Hematopoietic multipotent progenitor cell treated with erythropoietin and hydrocortisone succinate and interleukin-3 and kit ligand, for 17 days (in vitro differentiated cells): ENCODE measurements around the gene CCND1.
A peak's percentile ranks its signal among the peaks of the same experiment; 100 is the strongest.

Experiments used
- DNase-seq: peaks from one replicate; pipeline ENCODE4 v3.0.0-alpha.2; 2015; ENCODE audit warnings: low spot score

CCND1 gene

DNA sequence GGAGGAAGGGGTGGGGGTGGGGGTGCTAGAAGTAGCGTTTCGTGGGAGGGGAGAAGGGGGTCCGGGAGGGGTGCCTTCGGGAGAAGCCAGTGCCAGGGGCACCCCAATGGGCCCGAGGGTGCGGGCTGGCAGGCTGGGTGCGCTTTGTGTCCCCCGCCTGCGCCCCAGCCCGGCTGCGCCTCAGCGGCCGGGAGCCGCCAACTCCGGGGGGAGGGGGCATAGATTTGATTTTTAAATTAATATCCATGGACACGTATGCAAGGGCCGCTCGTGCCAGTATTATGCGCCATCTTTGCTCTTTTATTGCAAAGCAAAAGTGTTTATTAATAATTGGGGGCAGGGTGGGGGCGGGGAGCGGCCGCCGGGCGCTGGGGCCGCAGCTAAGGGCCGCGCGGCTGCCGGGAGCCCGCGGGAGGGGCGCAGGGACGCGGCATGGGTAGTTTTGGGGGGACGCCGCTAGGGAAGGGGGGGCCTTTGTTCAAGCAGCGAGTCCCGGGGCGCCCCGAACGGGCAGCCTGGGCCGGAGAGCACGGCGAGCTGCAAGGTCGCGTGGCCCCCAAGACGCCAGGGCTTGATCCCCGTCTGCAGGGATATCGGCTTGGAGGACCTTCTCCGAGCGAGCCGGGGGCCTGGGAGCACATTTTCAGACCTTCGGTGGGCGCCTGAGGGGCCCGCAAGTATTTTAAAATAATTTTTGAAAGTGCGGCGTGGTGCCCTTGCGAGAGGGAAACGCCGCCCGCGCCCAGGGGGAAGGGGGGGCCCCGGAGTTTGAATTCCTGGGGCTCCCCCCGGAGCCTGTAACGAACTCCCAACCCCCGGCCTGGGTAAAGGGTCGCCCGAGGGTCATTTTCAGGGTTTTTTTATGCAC lies 959 bp downstream of the CCND1 start:
- DNase-seq, result no peak

GRCh38 chr11:69642549-69642912 lies 1.6 kb downstream of the CCND1 start:
- DNase-seq, result no peak

GRCh38 chr11:69642913-69643632 lies 2.1 kb downstream of the CCND1 start:
- DNase-seq, result peak; percentile 32

GRCh38 chr11:69643646-69644045 lies 2.7 kb downstream of the CCND1 start:
- DNase-seq, result no peak

DNA sequence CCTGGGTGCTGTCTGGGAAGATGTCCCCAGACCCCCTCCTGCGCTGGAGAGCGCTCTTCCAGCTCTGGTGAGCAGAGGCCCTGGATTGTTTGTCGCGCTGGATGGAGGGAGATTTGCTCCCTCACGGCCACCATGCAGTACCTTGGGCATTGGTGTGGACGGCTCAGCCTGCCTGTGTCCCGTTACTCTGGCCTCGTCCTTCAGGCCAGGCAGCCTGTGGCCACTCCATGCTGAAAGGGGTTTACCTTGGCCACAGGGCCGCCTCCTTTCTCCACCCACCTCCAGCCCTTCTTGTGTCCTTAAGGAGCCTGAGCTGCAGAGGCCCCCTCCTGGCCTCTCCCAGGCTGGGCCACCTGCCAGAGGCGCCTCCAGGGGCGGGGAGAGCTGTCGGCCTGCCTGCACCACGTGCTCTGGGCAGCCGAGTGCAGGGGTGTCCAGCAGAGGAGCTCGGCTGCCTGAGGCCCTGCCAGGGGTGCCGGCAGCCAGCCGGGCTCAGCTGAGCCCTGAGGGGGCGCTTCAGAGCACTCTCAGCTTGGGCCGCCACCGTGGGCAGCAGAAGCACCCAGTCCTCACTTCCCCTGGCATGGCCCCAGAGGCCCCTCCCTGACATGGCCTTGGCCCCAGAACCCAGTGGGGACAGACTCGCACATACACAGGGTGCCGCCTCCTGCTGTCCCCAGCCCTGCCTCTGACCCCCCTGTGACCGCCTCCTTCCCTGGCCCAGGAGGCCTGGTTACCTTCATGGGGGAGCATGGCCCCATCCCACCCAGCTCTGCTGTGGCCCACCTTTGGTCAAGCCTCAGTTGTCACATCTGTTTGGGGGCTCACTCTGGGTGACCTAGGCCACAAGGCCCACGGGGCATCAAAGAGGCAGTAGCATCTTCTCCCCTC lies 3.4 kb downstream of the CCND1 start:
- no peak for DNase-seq

GRCh38 chr11:69644962-69645675 lies 4.2 kb downstream of the CCND1 start:
- DNase-seq, result no peak

- DNase-seq, result no peak
Observed at GRCh38 chr11:69645801-69646492, 5.0 kb downstream of the CCND1 start.

GRCh38 chr11:69646493-69647389 lies 5.8 kb downstream of the CCND1 start:
- no peak for DNase-seq

DNA sequence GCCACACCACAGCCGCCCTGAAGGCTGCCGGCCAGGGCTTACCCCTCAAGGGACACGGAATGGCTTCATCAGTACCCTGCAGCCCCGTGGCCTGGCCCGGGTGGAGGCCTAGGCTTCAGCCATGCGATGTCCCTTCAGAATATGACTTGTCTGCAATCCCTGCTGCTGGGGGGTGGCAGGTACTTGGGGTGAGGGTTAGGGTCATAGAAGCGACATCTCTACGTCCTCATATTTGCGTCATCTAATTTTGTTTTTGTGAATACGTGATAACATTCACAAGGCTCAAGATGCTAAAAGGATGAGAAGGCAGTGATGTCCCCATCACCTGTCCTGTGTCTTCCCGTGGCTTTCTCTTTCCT lies 6.4 kb downstream of the CCND1 start:
- DNase-seq, result no peak

GRCh38 chr11:69647761-69648497 lies 7.0 kb downstream of the CCND1 start:
- DNase-seq, result no peak

DNA sequence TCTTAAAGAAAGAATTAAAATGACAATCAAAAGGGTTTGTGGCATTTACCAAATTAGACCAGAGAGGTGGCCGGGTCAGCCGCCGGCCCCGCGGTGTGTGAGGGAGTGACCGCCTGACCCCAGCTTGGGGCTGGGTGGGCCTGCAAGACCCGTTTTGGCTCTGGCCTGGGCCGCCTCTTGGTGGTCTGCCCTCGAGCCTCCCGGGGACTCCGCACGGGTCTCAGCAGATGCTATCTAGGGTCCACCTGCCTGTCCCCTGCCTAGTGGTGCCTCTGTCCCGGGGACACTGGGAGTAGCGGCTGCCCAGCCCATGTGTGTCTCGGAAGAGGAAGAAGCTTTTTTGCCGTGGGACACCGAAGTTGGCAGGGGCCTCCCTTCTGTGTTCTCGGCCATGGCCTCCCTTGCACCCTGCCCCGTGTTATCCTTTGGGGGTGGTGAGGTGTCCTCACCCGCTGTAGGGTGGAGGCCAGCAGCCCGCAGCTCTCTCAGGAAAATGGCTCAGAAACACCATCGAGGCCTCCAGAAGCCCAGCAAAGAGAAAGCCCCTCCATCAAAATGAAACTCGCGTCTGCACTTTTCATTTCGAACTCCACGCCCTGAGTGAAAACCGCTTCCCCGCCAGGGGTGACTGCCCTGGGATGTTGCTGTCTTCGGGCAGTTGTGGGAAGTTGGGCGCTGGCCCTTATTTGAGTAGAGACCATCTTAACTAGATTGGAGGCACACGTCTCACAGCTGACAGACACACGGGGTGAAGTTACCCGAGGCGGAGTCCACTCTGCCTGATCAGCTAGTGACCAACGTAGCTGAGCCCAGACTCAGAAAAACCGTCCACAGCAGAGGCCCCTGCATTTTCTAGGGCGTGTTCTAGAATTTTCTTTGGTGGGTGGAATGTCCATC lies 8.0 kb downstream of the CCND1 start:
- no peak for DNase-seq

- DNase-seq, result no peak
Observed at GRCh38 chr11:69649576-69649900, 8.6 kb downstream of the CCND1 start.

GRCh38 chr11:69650081-69650831 lies 9.3 kb downstream of the CCND1 start:
- no peak for DNase-seq

GRCh38 chr11:69650832-69651344 lies 9.9 kb downstream of the CCND1 start:
- no peak for DNase-seq

- DNase-seq, result no peak
Observed at GRCh38 chr11:69651834-69652620, 11.1 kb downstream of the CCND1 start.

DNA sequence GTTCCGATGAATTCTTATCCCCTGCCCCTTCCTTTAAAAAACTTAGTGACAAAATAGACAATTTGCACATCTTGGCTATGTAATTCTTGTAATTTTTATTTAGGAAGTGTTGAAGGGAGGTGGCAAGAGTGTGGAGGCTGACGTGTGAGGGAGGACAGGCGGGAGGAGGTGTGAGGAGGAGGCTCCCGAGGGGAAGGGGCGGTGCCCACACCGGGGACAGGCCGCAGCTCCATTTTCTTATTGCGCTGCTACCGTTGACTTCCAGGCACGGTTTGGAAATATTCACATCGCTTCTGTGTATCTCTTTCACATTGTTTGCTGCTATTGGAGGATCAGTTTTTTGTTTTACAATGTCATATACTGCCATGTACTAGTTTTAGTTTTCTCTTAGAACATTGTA lies 12.0 kb downstream of the CCND1 start:
- DNase-seq, result no peak
